Vagina (tissue), 2 donors: Measurements from ENCODE around the gene MAP2K3.

Source experiments
- POLR2A ChIP-seq, 2 donors: fragments of 450-650 bp; IDR thresholded peaks; one replicate each; pipeline ENCODE4 v1.6.1; 2017; ENCODE audit warnings: antibody characterized with exemption in 2 of 2, mild to moderate bottlenecking in 2 of 2, moderate library complexity in 2 of 2
- TF ChIP-seq, protein P1 (sequence below), 3 experiments: fragments of 450-650 bp in 2 of 3; fragments of 200-600 bp in 1 of 3; sonication (generic) in 1 of 3; IDR thresholded peaks; one replicate each; pipeline ENCODE4 v1.5.1; 2017 to 2019; ENCODE audit warnings: antibody characterized with exemption in 3 of 3, mild to moderate bottlenecking in 2 of 3, moderate library complexity in 2 of 3

DNA sequence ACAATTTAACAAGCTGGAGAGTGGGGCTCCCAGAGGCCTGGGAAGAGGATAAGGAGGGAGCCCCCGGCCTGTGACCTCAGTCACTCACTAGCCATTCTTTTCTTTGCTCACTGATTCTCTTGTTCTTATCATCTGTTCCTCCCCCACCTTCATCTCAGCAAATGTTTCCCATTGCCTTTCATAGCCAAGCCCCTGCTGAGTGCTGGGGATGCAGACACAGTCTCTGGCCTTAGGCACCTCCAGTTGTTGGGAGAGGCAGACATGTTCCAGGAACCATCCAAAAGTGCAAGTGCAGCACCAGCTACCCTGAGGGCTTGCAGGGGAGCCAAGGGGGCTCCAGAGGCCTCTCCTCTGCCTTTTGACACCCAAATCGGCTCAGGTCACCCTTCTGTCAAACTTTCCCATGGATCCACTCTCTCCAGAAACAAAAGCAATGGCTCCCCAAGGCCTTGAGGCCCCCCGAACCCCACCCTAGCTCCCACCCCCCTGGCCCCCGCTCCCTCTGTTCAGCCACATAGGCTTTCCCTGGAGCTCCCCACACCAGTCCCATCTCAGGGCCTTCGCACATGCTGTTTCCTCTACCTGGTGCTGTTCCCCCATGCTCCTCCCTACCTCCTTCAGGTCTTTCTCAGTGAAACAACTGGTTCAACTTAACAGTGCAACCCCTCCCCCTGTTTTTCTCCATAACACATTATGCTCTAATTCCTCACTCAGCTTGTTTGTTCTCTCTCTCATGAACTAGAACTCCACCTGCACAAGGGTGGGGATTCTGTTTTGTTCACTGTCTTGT is 76.7 kb downstream of the MAP2K3 start:
- TF ChIP-seq, protein P1, sequence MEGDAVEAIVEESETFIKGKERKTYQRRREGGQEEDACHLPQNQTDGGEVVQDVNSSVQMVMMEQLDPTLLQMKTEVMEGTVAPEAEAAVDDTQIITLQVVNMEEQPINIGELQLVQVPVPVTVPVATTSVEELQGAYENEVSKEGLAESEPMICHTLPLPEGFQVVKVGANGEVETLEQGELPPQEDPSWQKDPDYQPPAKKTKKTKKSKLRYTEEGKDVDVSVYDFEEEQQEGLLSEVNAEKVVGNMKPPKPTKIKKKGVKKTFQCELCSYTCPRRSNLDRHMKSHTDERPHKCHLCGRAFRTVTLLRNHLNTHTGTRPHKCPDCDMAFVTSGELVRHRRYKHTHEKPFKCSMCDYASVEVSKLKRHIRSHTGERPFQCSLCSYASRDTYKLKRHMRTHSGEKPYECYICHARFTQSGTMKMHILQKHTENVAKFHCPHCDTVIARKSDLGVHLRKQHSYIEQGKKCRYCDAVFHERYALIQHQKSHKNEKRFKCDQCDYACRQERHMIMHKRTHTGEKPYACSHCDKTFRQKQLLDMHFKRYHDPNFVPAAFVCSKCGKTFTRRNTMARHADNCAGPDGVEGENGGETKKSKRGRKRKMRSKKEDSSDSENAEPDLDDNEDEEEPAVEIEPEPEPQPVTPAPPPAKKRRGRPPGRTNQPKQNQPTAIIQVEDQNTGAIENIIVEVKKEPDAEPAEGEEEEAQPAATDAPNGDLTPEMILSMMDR (IDR thresholded peaks at IDR 0.05): no peak
- TF ChIP-seq POLR2A (IDR thresholded peaks at IDR 0.05): no peak
